GM13977 (cell line): ENCODE data around the gene GARNL3.
A peak's percentile ranks its signal among the peaks of the same experiment; 100 is the strongest.

Source experiments
- DNase-seq: peaks from one replicate; pipeline ENCODE4 v3.0.0; 2012; ENCODE audit warnings: low spot score
- CTCF ChIP-seq: IDR thresholded peaks from 2 replicates; pipeline ENCODE4 v1.5.1; 2012; ENCODE audit warnings: mild to moderate bottlenecking, control low read depth; ENCODE audit not compliant: insufficient read depth; ENCODE audit errors: extremely low read depth, missing control alignments
- in situ Hi-C: fragments of 300-500 bp; cut with MboI; formaldehyde crosslinking; loops from one replicate; pipeline ENCODE4 v1.12.0; 2022; ENCODE audit warnings: low sequenced_read_pairs, low pct_unique_long_range_greater_than_20kb, mixed read lengths, inconsistent platforms; ENCODE audit not compliant: unreplicated experiment

Gene GARNL3

GRCh38 chr9:127281891-127282290 lies 17.3 kb downstream of the GARNL3 start:
- in situ Hi-C loops: no loop called here
- DNase-seq: no peak
- TF ChIP-seq CTCF: no peak

- no peak for DNase-seq
- in situ Hi-C loops: no loop called here
- no peak for TF ChIP-seq CTCF
Measured at GRCh38 chr9:127282611-127283010, 18.0 kb downstream of the GARNL3 start.

GRCh38 chr9:127283135-127283534 lies 18.6 kb downstream of the GARNL3 start:
- in situ Hi-C loops: no loop called here
- TF ChIP-seq CTCF: no peak
- no peak for DNase-seq

- peak; percentile 33 for TF ChIP-seq CTCF
- no peak for DNase-seq
- in situ Hi-C loops: no loop called here
Measured at GRCh38 chr9:127283917-127284497, 19.4 kb downstream of the GARNL3 start.

GRCh38 chr9:127285965-127286364 lies 21.4 kb downstream of the GARNL3 start:
- in situ Hi-C loops: no loop called here
- no peak for DNase-seq
- TF ChIP-seq CTCF: no peak

DNA sequence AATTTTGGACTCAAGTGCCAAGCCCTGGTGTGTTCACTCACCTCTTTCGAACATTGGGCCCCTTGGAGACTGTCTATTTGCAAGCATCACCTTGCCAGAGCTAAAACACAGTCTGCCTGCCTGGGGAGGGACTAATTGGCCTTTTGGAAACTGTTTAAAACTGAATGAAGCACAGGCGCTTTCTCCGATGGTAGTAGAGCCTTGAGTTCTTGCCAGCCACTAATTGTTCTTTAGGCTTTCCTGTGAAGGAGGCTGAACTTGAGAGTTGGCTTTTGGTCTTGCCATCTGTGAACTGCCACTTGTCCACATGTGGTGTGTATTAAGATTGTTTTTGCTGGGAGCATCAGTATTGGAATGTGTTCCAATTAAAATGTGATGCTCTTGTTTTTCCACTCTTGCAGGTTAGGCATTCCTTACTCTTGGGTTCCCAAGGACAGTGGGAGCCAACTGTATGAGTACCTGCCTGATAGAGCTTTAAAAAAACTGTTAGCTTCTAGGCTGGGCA lies 26.0 kb downstream of the GARNL3 start:
- TF ChIP-seq CTCF: no peak
- in situ Hi-C loops: no loop called here
- no peak for DNase-seq

DNA sequence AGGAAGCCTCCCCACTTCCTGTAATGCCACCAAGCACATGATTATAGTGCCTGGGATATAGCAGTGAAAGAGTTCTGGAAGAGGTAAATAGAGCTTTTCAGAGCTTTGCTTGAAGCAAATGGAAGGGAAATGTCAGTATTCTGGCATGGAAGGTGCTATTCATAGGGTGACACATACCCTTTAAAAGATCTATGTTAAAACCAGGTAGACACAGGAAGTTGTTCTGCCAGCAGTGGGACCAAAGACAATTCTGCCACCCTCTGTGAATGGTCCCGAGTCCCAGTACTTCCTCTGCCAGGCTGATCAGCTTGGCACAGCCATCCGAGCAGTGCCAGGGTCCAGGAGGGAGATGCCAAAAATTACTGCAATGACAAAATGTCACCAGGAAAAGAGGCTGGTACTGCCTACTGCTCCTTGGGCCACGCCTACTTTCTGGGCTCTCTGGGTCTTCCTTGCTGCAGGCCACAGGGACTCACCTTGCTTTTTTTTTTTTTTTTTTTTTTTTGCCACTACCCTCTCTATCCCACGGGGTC lies 26.7 kb downstream of the GARNL3 start:
- in situ Hi-C loops: no loop called here
- TF ChIP-seq CTCF: no peak
- DNase-seq: no peak
